Neural progenitor cell (in vitro differentiated cells): ENCODE data around the gene ZNF350. TPM values are rescaled to one million over a fixed set of nuclear protein-coding genes. Genes with fewer than 3 reads are reported as not detected.

Experiments
- DNase-seq: peaks from one replicate; pipeline ENCODE4 v3.0.0-alpha.2; 2016; ENCODE audit warnings: low spot score
- H2AFZ ChIP-seq: fragments of 200-600 bp; sonication (generic); replicated peaks from 2 replicates; pipeline ENCODE4 v1.6.1; 2016; ENCODE audit warnings: antibody characterized with exemption
- H3F3A ChIP-seq: fragments of 200-600 bp; sonication (generic); 2 replicates; pipeline ENCODE4 v1.6.1; 2016; ENCODE audit warnings: antibody characterized with exemption, low read depth
- H3K27ac ChIP-seq: fragments of 200-600 bp; sonication (generic); 2 replicates; pipeline ENCODE4 v1.5.1; 2016; ENCODE audit warnings: mild to moderate bottlenecking
- H3K27me3 ChIP-seq: fragments of 200-600 bp; sonication (generic); 2 replicates; pipeline ENCODE4 v1.6.1; 2016; ENCODE audit warnings: mild to moderate bottlenecking, moderate library complexity
- H3K36me3 ChIP-seq: fragments of 200-600 bp; sonication (generic); 2 replicates; pipeline ENCODE4 v1.5.1; 2016
- H3K4me1 ChIP-seq: fragments of 200-600 bp; sonication (generic); 2 replicates; pipeline ENCODE4 v1.6.1; 2016; ENCODE audit warnings: mixed run types
- H3K4me2 ChIP-seq: fragments of 200-600 bp; sonication (generic); 2 replicates; pipeline ENCODE4 v1.6.1; 2016
- H3K4me3 ChIP-seq: fragments of 200-600 bp; sonication (generic); 2 replicates; pipeline ENCODE4 v1.5.1; 2016
- H3K79me2 ChIP-seq: fragments of 200-600 bp; sonication (generic); 2 replicates; pipeline ENCODE4 v1.6.1; 2016; ENCODE audit warnings: low read depth
- H3K9ac ChIP-seq: fragments of 200-600 bp; sonication (generic); 2 replicates; pipeline ENCODE4 v1.6.1; 2016
- H3K9me3 ChIP-seq: fragments of 200-600 bp; sonication (generic); 2 replicates; pipeline ENCODE4 v1.5.1; 2016; ENCODE audit warnings: low read depth
- H4K20me1 ChIP-seq: fragments of 200-600 bp; sonication (generic); 2 replicates; pipeline ENCODE4 v1.6.1; 2016; ENCODE audit warnings: low read depth
- H3K27ac Mint-ChIP-seq: 3 replicates; pipeline ENCODE4 v1.8.0; 2021; ENCODE audit warnings: mixed read lengths
- H3K27me3 Mint-ChIP-seq: 2 replicates; pipeline ENCODE4 v1.8.0; 2022; ENCODE audit warnings: low read depth, mild to moderate bottlenecking, inconsistent platforms, moderate library complexity, mixed read lengths; ENCODE audit not compliant: insufficient read depth
- H3K36me3 Mint-ChIP-seq: 3 replicates; pipeline ENCODE4 v1.8.0; 2021; ENCODE audit warnings: mixed read lengths
- H3K4me1 Mint-ChIP-seq: 3 replicates; pipeline ENCODE4 v1.8.0; 2021; ENCODE audit warnings: mixed read lengths
- H3K4me3 Mint-ChIP-seq: 3 replicates; pipeline ENCODE4 v1.8.0; 2021; ENCODE audit warnings: mild to moderate bottlenecking, moderate library complexity, mixed read lengths
- H3K9me3 Mint-ChIP-seq: 3 replicates; pipeline ENCODE4 v1.8.0; 2020; ENCODE audit warnings: mixed read lengths
- EZH2 ChIP-seq: fragments of 200-600 bp; sonication (generic); IDR thresholded peaks from 2 replicates; pipeline ENCODE4 v1.6.1; 2017; ENCODE audit warnings: antibody characterized with exemption, mild to moderate bottlenecking, moderate library complexity
- EZH2phosphoT487 ChIP-seq: fragments of 200-600 bp; sonication (generic); IDR thresholded peaks from 2 replicates; pipeline ENCODE4 v1.6.1; 2017; ENCODE audit warnings: antibody characterized with exemption
- total RNA-seq: library from RNA; depleted of rRNA; stranded (reverse); fragments of >200 nt; gene quantifications from 2 replicates; pipeline ENCODE4 v1.2.3, GENCODE V29; 2015; ENCODE audit warnings: low replicate concordance
- TF ChIP-seq, protein P1 (sequence below): fragments of 200-600 bp; sonication (generic); IDR thresholded peaks from 2 replicates; pipeline ENCODE4 v1.5.1; 2017; ENCODE audit warnings: antibody characterized with exemption, mild to moderate bottlenecking

Gene ZNF350
- total RNA-seq, 1 donor from 2014 or later = 7.3 TPM

- Mint-ChIP-seq H3K4me1 (no peaks in the 10 kb centered on the region), H3K36me3 (peaks cover 91% of the 10 kb centered on the region), H3K27ac (no peak overlapping the region), H3K27me3 (peaks cover 2% of the 10 kb centered on the region), H3K4me3 (peak overlapping the region; percentile 52), H3K9me3 (peaks cover 87% of the 10 kb centered on the region)
- TF ChIP-seq EZH2phosphoT487 (no peak), EZH2 (no peak)
- TF ChIP-seq, protein P1, sequence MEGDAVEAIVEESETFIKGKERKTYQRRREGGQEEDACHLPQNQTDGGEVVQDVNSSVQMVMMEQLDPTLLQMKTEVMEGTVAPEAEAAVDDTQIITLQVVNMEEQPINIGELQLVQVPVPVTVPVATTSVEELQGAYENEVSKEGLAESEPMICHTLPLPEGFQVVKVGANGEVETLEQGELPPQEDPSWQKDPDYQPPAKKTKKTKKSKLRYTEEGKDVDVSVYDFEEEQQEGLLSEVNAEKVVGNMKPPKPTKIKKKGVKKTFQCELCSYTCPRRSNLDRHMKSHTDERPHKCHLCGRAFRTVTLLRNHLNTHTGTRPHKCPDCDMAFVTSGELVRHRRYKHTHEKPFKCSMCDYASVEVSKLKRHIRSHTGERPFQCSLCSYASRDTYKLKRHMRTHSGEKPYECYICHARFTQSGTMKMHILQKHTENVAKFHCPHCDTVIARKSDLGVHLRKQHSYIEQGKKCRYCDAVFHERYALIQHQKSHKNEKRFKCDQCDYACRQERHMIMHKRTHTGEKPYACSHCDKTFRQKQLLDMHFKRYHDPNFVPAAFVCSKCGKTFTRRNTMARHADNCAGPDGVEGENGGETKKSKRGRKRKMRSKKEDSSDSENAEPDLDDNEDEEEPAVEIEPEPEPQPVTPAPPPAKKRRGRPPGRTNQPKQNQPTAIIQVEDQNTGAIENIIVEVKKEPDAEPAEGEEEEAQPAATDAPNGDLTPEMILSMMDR = no peak
- H4K20me1 ChIP-seq = no peaks in the 10 kb centered on the region
- no peak overlapping the region for H3K27ac ChIP-seq
- no peak overlapping the region for H3K9ac ChIP-seq
- no peaks in the 10 kb centered on the region for H3K27me3 ChIP-seq
- no peaks in the 10 kb centered on the region for H3K9me3 ChIP-seq
- DNase-seq = no peak
- no peak overlapping the region for H3K4me3 ChIP-seq
- H2AFZ ChIP-seq = no peak overlapping the region
- peaks cover 47% of the 10 kb centered on the region for H3K36me3 ChIP-seq
- H3K79me2 ChIP-seq = peaks cover 18% of the 10 kb centered on the region
- no peaks in the 10 kb centered on the region for H3F3A ChIP-seq
- no peak overlapping the region for H3K4me2 ChIP-seq
- H3K4me1 ChIP-seq = no peaks in the 10 kb centered on the region
Measured at GRCh38 chr19:52020506-52020905, 33.9 kb upstream of the ZNF350 start.

GRCh38 chr19:52010674-52011073 is 24.0 kb upstream of the ZNF350 start:
- no peak overlapping the region for H2AFZ ChIP-seq
- H3K79me2 ChIP-seq = peaks cover 19% of the 10 kb centered on the region
- H3K36me3 ChIP-seq = peaks cover 6% of the 10 kb centered on the region
- H3K9ac ChIP-seq = no peak overlapping the region
- no peak overlapping the region for H3K27ac Mint-ChIP-seq
- H3K4me3 ChIP-seq = no peak overlapping the region
- H4K20me1 ChIP-seq = no peaks in the 10 kb centered on the region
- no peaks in the 10 kb centered on the region for H3K27me3 ChIP-seq
- H3K4me2 ChIP-seq = no peak overlapping the region
- peaks cover 66% of the 10 kb centered on the region for H3K9me3 Mint-ChIP-seq
- H3K9me3 ChIP-seq = peaks cover 7% of the 10 kb centered on the region
- peaks cover 39% of the 10 kb centered on the region for H3K36me3 Mint-ChIP-seq
- no peak overlapping the region for H3K4me3 Mint-ChIP-seq
- no peak overlapping the region for H3K27ac ChIP-seq
- no peaks in the 10 kb centered on the region for H3K4me1 ChIP-seq
- no peak for DNase-seq
- TF ChIP-seq EZH2phosphoT487 = no peak
- TF ChIP-seq, protein P1 = no peak
- TF ChIP-seq EZH2 = no peak
- H3K27me3 Mint-ChIP-seq = peaks cover 4% of the 10 kb centered on the region
- H3F3A ChIP-seq = no peaks in the 10 kb centered on the region
- peaks cover 16% of the 10 kb centered on the region for H3K4me1 Mint-ChIP-seq

GRCh38 chr19:52007806-52008557 is 21.3 kb upstream of the ZNF350 start, which contains the start of gene ZNF615:
ZNF615 (minus strand) TSS chr19:52008211; CDS start chr19:52003711, 4,500 bp downstream.
- Histone ChIP-seq H3K79me2 (peaks cover 28% of the 10 kb centered on the region), H3K4me3 (peak within 1 kb of the TSS; percentile 87), H3K9me3 (peaks cover 7% of the 10 kb centered on the region), H4K20me1 (no peaks in the 10 kb centered on the region), H3K4me1 (no peaks in the 10 kb centered on the region), H3K27me3 (no peaks in the 10 kb centered on the region), H3K9ac (peak within 1 kb of the TSS; percentile 60), H3K36me3 (no peaks in the 10 kb centered on the region), H3K4me2 (peak within 1 kb of the TSS; percentile 82), H3F3A (no peaks in the 10 kb centered on the region), H3K27ac (no peak within 1 kb of the TSS), H2AFZ (peak within 1 kb of the TSS; percentile 100)
- peak within 1 kb of the TSS; percentile 99 for H3K27ac Mint-ChIP-seq
- H3K36me3 Mint-ChIP-seq = peaks cover 34% of the 10 kb centered on the region
- peak; percentile 96 for DNase-seq
- H3K27me3 Mint-ChIP-seq = peaks cover 4% of the 10 kb centered on the region
- peak within 1 kb of the TSS; percentile 98 for H3K4me3 Mint-ChIP-seq
- H3K4me1 Mint-ChIP-seq = peaks cover 16% of the 10 kb centered on the region
- H3K9me3 Mint-ChIP-seq = peaks cover 71% of the 10 kb centered on the region
- TF ChIP-seq EZH2phosphoT487 (no peak), EZH2 (peak; percentile 49)
- TF ChIP-seq, protein P1 = no peak
